Eye (tissue), 1 donor: ENCODE data around the gene MALL.
"Not testable (repeated sequence)": the region's sequence is repeated elsewhere in the genome, so short reads cannot be mapped to it uniquely, and the experiment has no call there.

Experiments used
- DNase-seq: peaks from one replicate; pipeline ENCODE4 v3.0.0-alpha.2; 2015

MALL gene

GRCh38 chr2:110120171-110121051 lies 4.8 kb upstream of the MALL start:
- no peak for DNase-seq

- DNase-seq = peak; percentile 36
These were observed 550 bp upstream of the MALL start for GRCh38 chr2:110116033-110116710.

DNA sequence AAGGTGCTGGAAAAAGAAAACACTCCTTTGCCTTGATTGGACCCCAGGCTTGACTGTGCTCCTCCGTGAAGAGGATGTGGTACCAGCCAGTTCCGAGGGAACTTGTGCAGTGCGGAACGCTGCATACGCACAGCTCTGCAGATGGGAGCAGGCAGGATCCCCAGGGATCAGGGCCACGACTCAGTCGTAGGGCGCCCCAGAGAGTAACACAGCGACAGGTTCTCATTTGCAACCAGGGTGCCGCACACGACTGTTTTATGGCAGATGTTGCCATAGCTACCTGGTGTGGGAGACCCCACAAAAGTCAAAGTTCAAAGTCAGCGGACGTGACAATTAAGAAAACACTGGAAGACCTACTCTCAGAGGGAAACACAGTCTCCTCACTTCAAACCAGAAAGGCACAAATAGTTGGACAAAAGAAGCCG lies 779 bp downstream of the MALL start:
- DNase-seq = peak; percentile 22

DNA sequence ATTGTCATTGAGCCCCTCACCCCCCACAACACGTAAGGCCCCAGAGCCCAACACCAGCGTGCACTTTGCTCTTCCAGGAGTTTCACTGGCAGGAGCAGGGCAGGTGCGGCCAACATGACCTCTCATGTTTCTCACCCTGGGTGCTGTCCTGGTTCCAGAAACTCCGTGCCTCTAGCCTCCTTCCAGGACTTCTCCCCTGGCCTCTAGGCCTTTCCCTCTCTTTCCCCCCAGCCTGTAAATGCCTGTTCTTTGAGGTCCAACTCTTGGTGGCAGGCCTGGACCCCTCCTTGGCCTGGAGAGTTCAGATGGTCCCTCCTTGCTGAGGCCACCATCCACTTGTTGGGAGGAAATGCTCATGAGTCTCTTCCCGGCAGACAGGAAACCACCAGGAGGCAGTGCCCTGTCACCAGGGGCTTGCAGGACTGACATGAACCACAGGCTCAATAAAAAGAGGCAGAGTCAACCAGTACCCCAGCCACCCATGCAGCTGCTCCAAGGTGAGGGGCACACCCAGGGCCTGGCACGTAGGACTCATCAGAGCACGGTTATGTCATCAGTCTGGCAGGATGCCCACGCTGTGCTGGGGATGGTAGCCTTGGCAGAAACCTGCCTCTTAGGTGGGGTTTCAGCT lies 1.5 kb downstream of the MALL start:
- DNase-seq = no peak

- not testable (repeated sequence) for DNase-seq
These were observed 7.3 kb downstream of the MALL start for GRCh38 chr2:110108291-110108690.

GRCh38 chr2:110107092-110108079 lies 8.2 kb downstream of the MALL start:
- DNase-seq = no peak

GRCh38 chr2:110106642-110107041 lies 9.0 kb downstream of the MALL start:
- no peak for DNase-seq

- no peak for DNase-seq
These were observed 9.8 kb downstream of the MALL start for GRCh38 chr2:110105608-110106467.

DNA sequence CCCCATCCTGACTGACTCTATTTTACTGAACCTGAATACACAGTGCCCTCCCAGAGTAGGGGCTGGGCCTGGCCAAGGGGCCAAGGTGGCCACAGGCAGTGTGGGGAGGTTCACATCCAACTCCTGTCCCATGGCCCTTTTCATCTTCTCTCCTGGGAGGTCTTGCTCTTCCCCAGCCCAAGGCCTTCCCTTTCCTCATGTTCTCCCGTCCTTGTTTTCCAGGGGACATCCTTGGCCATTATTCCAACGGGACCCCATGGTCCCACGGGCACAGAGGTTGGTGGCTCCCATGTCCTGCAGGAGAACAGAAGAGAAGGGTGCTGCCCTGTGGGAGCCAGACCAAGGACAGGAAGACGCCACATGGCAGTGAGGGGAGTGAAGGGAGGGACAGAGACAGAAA lies 10.4 kb downstream of the MALL start:
- no peak for DNase-seq

- no peak for DNase-seq
These were observed 11.4 kb downstream of the MALL start for GRCh38 chr2:110104025-110104771.

GRCh38 chr2:110103061-110103961 lies 12.3 kb downstream of the MALL start:
- DNase-seq = no peak

DNA sequence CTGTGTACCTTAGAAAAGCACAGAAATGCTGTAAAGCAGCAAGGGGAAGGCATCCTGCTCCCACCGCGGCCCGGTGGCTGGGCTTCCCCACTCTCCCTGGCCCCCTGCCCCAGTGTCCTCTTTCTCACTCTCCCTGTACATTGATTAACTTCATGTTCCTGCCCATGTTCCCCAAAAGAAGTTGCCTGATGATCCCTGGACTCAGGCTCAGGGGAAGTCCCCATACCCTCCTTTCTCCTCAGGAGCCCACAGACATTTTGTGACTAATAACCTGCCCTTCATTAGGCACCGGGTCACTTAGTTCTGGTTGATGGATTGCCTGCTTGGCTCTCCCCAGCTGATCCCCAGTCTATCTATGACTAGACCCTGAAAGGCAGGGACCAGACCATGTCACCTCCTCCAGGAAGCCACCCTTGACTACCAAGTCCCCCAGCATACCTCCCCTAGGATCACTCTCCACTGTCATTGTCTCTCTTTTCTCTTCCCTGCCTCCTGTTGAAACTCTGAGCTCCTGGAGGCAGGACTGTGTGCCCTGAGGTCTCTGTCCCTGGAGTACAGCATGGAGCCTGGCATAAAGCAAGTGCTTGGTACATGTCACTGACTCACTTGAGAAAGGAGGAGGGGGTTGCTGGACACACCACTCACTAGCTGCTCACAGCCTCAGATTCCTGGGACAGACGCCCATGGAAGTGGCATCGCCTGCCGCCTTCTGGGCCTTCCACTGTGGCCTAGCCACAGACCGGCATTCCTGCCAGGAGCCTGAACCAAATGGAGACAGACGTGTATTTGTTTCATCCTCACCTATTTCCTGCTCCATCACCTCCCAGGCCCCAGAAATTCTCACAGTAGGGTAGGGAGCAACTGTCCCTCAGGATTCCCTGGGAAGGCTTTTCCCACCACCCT lies 13.5 kb downstream of the MALL start:
- no peak for DNase-seq

- DNase-seq = peak; percentile 59
These were observed 14.3 kb downstream of the MALL start for GRCh38 chr2:110101280-110101844.

DNA sequence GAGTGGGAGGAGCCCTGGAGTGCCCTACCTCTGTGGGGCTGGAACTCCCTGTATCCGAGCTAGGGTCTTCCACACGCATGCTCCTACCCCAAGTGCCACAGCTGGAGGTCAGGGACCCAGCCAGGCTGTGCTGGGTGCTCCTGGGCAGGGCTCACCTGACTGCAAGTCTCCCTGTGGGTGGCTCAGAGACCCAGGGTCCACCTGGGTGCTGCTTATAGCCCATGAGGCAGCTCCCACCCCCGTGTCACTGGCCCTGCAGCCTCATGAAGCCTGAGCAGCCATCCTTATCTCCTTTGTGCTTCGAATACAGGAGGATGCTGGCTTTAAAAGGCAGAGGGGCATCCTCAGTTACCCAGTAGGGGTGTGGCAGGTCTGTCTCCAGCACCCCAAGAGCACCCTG lies 14.7 kb downstream of the MALL start:
- DNase-seq = not testable (repeated sequence)

DNA sequence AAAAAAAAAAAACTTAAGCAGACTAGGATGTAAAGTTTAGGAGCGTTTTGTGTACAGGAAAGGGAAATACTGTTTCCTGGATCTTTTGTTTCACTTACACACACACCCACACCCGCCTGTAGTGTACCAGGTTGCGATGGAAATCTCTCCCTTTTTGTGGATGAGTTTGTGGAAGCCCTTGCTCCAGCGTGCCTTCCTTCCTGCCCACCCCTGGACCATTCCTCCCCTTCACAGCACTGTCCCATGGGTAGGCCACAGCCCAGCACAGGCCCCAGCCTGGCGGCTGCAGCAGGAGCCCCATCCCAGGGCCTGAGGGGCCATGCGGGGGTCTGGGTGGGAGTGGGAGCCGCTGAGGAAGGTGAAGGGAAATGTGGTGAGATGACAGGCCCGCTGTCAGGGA lies 15.1 kb downstream of the MALL start:
- DNase-seq = no peak

GRCh38 chr2:110099471-110100225 lies 16.0 kb downstream of the MALL start:
- DNase-seq = no peak

- no peak for DNase-seq
These were observed 16.6 kb downstream of the MALL start for GRCh38 chr2:110099038-110099425.
